Suprapubic skin (tissue), 3 donors: Measurements from ENCODE around the gene MEFV.

ENCODE experiments used
- POLR2AphosphoS5 ChIP-seq, 3 donors: sonication (generic); formaldehyde crosslinking; IDR thresholded peaks; one replicate each; pipeline ENCODE4 v1.6.1; 2017; ENCODE audit warnings: antibody characterized with exemption in 3 of 3
- TF ChIP-seq, protein P1 (sequence below), 2 donors: fragments of 200-600 bp in 1 of 2; fragments of 450-650 bp in 1 of 2; sonication (generic) in 1 of 2; IDR thresholded peaks; one replicate each; pipeline ENCODE4 v1.5.1; 2016 to 2019; ENCODE audit warnings: antibody characterized with exemption in 2 of 2, mild to moderate bottlenecking in 1 of 2, moderate library complexity in 1 of 2

DNA sequence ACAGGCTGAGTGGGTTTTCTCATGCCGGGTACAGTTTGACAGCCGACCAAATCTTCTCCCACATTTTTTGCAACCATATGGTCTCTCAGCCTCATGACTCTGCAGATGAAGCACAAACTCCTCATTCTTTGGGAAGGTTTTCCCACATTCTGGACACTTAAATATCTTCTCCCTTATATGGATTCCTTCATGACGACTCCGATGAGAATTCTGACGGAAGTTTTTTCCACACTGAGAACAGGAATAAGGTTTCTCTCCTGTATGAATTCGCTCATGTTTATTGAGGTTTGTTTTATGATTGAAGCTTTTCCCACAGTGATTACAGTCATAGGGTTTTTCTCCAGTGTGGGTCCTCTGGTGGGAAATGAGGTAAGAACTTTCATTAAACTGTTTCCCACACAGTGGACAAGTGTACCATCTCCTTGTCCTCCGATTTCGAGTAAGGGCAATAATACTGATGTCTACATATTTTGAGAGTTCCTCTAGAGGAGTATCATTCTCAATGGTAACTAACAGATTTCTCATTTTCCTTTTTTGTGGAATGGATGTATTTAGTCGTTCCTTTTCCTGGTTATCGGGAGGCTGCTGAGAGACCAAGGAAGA lies 32.4 kb downstream of the MEFV start:
- TF ChIP-seq, protein P1, sequence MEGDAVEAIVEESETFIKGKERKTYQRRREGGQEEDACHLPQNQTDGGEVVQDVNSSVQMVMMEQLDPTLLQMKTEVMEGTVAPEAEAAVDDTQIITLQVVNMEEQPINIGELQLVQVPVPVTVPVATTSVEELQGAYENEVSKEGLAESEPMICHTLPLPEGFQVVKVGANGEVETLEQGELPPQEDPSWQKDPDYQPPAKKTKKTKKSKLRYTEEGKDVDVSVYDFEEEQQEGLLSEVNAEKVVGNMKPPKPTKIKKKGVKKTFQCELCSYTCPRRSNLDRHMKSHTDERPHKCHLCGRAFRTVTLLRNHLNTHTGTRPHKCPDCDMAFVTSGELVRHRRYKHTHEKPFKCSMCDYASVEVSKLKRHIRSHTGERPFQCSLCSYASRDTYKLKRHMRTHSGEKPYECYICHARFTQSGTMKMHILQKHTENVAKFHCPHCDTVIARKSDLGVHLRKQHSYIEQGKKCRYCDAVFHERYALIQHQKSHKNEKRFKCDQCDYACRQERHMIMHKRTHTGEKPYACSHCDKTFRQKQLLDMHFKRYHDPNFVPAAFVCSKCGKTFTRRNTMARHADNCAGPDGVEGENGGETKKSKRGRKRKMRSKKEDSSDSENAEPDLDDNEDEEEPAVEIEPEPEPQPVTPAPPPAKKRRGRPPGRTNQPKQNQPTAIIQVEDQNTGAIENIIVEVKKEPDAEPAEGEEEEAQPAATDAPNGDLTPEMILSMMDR (IDR thresholded peaks at IDR 0.05), result no peak
- TF ChIP-seq POLR2AphosphoS5 (IDR thresholded peaks at IDR 0.05), result no peak
